ENCODE results near the gene PHACTR3.
"Not testable (repeated sequence)": the region's sequence is repeated elsewhere in the genome, so short reads cannot be mapped to it uniquely, and the experiment has no call there.

The PHACTR3 gene

GRCh38 chr20:59603781-59604541, at the start of gene PHACTR3:
TSS of gene PHACTR3 (plus strand) at chr20:59604540. CDS start at chr20:59605015, 475 bp downstream.
- no peak for DNase-seq (ENCODE audit: low read depth in 1 of 2, low spot score in 1 of 2)

DNA sequence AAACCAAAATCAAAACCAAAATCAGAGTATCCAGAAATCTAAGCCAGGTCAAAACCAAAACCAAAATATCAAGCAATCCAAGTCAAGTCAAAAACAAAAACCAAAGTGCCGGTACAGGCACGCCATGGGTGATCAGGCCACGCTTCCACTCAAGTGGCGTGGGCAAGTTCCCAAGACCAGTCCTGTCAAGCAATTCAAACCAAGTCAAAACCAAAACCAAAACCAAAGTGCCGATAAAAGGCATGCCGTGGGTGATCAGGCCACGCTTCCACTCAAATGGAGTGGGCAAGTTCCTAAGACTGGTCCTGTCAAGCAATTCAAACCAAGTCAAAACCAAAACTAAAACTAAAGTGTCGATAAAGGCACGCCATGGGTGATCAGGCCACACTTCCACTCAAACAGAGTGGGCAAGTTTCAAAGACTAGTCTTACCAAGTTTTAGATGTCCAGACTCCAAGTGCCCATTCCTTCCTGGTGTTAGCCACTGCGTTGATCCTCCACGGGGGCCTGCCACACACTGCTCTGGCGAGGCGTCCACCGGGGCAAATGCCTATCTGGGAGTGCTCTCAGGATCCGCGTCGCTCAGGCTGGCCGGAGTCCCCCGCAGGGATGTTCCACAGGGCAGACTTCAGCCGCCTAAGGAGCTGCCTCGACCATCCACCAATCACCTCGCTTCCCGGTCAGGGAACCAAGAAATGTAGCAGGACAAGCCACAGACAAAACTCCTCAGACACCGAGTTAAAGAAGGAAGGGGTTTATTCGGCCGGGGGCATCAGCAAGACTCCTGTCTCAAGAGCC, 46.4 kb upstream of the PHACTR3 start:
- DNase-seq (ENCODE audit: low read depth in 1 of 2, low spot score in 1 of 2): not testable (repeated sequence)

DNA sequence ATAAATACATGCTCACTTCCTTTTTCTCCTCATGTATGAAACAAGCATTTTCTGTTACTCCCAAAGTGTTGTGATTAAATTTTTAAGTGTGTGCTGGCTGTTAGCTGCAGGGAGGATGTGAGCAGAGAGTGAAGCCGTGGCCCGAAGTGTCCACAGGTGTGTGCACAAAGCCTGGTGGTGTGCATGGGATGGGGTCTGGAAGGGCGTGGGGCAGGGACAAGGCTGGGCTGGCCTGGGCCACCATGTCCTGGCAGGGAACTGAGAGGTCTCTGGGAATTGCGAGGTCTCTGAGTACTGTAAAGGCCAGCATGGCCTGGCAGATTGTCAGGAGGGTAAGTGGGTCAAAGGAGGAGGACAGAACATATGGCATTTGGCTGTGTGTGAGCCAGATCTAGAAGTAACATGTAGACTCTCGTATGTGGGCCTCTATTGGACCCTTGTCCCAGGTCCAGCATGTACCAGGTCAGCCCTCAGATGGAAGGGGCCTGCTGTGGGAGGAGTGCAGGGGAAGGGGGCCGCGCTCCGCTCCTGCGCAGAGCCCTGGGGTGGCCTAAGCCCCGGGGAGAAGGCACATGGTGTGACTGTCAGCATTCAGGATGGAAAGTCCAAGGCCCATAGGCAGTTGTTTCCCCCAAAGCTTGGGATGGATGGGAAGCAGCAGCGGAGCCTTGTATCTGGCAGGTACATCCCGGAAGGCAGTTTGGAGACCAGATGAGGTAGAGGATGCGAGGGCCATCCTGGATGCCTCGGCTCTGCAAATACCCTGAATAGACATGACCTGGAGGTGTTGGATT, 45.1 kb upstream of the PHACTR3 start:
- no peak for DNase-seq (ENCODE audit: low read depth in 1 of 2, low spot score in 1 of 2)

GRCh38 chr20:59559863-59560262, 44.5 kb upstream of the PHACTR3 start:
- no peak for DNase-seq (ENCODE audit: low read depth in 1 of 2, low spot score in 1 of 2)

DNA sequence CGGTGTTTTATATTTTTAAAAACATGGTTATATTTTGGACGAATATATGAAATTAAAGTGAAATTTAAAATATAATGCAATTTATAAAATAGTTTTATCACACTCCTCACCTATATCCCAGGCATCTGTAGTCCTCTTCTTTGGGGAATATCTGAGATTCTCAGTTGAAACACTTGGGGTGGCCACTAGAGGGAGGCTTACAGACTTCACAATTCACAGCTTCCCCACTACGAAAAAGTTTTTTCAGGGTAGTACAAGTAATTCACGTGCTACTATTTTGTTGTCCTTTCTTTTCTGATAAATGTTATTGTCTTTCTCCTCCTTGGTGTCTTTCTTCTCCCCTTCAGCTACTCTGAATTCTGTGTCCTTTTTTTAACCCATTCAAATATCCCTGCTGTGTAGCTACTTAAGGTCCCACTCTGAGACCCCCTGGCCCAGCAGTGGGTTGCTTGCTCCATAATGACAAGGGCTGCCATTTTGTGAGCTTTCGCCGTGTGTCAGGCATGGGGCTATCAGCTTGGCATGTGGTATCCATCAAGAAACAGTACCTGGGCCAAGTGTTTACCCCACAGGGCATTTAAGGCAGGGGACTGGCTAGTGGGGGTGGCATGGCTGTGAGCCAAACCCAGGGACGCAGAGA, 43.6 kb upstream of the PHACTR3 start:
- no peak for DNase-seq (ENCODE audit: low read depth in 1 of 2, low spot score in 1 of 2)

DNA sequence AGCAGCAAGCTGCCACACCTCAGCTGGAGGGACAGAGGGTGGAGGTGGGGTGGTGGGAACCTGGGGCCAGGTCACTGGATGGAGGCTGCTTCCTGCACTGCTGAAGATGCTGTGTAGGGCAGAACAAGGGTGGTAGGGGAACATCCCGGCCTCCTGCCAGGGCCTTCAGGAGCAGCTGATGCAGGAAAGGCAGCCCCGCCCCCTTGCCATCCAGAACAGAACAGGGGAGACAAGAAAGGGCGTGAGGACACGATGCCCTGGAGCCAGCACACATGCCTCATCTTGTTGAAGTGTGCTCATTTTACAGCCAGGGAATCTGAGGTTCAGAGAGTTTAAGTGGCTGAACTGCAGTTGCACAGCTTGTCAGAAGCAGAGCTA, 43.1 kb upstream of the PHACTR3 start:
- DNase-seq (ENCODE audit: low read depth in 1 of 2, low spot score in 1 of 2): no peak

GRCh38 chr20:59561614-59562277, 42.6 kb upstream of the PHACTR3 start:
- no peak for DNase-seq (ENCODE audit: low read depth in 1 of 2, low spot score in 1 of 2)

DNA sequence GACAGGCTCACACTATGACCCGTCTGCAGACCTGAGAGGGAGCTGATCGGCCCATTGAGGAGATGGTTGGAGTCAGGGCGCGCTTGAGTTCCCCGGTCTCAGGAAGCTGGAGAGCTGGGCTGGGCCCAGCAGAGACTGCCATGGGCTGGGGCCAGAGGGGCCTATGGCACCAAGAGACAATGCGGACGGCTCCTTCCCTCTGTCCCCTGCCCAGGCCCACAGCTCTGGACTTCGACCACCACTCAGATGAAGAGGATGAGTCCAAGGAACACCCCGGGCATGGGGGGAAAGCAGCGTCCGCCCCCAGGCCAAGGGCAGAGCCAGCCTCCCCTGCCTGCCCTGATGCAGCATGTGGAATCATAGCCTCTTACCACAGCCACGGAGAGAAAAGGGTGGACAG, 40.2 kb upstream of the PHACTR3 start:
- no peak for DNase-seq (ENCODE audit: low read depth in 1 of 2, low spot score in 1 of 2)

DNA sequence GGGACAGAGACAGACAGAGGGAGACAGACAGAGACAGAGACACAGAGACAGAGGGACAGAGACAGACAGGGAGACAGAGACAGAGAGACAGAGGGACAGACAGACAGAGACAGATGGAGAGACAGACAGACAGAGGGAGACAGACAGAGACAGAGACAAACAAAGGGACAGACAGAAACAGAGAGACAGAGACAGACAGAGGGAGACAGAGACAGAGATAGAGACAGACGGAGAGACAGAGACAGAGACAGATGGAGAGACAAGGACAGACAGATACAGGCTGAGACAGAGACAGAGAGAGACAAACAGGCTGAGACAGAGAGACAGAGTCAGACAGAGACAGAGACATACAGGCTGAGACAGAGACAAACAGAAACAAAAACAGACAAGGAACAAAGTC, 39.4 kb upstream of the PHACTR3 start:
- no peak for DNase-seq (ENCODE audit: low read depth in 1 of 2, low spot score in 1 of 2)

- DNase-seq (ENCODE audit: low read depth in 1 of 2, low spot score in 1 of 2): no peak
Observed at GRCh38 chr20:59565768-59566461, 38.4 kb upstream of the PHACTR3 start.

DNA sequence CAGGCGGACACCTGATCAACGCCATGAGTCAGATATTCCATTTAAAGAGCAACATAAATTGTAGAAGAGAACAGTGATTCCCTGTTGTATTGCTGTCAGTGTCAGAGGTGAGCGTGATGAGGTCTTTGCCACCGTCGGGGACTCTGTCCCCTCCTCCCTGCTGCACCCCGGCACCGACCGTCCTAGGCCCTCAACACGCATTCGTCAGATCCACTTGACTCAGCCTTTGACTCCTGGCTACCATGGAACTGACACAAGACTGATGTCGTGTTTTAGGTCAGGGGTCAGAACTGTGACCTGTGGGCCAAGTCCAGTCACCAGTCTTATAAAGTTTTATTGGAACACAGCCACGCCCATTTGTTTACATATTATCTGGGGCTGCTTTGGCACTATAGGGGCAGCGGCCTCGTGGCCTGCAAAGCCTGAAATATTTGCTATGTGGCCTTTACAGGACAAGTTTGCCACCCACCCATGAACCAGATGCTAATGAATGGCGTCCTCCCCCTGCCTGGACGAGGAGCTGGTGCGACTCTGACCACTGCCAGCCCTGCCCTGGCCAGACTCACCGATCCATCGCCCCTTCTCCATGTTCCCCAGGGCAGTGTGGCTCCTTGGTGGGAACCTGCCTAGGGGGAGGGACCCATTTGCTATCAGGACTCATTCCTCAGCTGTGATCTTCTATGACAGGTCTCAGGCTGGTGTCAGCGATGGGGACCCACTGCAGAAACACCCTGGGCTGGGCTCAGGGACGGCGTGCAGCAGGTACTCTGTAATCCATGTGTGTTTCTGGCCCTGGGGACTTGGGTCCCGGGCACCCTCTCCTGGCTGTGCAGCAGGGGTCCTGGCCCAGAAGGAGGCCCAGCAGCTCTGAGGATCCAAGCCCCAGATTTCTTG, 37.5 kb upstream of the PHACTR3 start:
- no peak for DNase-seq (ENCODE audit: low read depth in 1 of 2, low spot score in 1 of 2)

- no peak for DNase-seq (ENCODE audit: low read depth in 1 of 2, low spot score in 1 of 2)
Observed at GRCh38 chr20:59567585-59568508, 36.5 kb upstream of the PHACTR3 start.

GRCh38 chr20:59568509-59569024, 35.8 kb upstream of the PHACTR3 start:
- no peak for DNase-seq (ENCODE audit: low read depth in 1 of 2, low spot score in 1 of 2)

DNA sequence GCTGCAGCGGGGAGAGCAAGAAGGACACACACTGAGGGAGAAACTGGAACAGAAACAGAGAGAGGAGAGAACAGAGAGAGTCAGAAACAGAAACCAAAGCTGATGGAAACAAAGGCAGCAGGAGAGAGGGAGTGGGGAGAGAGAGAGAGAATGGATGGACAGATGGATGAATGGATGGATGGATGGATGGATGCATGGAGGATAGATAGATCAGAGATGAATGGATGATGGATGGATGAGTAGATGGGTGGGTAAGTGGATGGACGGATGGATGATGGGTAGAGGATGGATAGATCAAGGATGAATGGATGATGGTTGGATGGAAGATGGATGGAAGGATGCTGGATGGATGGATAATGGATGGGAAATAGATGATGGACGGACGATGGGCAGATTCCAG, 35.0 kb upstream of the PHACTR3 start:
- DNase-seq (ENCODE audit: low read depth in 1 of 2, low spot score in 1 of 2): no peak

DNA sequence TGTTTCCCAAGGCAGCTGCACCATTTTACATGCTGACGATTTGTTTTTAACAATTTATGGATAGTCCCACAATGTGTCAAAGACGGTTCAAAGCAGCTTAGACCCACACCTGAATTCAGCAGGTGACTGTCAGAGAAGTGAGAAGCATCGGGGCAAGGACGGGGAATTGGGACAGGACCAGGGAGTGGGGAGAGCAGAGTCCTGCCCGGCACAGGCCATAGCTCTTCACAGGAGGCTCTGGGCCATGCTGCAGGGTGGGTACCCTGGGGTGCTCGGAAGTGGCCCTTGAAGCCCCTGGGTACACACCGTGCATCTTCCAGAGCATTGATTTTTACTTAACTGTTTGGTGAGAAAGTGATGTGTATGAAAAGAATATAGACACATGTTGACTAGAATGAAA, 33.2 kb upstream of the PHACTR3 start:
- no peak for DNase-seq (ENCODE audit: low read depth in 1 of 2, low spot score in 1 of 2)

DNA sequence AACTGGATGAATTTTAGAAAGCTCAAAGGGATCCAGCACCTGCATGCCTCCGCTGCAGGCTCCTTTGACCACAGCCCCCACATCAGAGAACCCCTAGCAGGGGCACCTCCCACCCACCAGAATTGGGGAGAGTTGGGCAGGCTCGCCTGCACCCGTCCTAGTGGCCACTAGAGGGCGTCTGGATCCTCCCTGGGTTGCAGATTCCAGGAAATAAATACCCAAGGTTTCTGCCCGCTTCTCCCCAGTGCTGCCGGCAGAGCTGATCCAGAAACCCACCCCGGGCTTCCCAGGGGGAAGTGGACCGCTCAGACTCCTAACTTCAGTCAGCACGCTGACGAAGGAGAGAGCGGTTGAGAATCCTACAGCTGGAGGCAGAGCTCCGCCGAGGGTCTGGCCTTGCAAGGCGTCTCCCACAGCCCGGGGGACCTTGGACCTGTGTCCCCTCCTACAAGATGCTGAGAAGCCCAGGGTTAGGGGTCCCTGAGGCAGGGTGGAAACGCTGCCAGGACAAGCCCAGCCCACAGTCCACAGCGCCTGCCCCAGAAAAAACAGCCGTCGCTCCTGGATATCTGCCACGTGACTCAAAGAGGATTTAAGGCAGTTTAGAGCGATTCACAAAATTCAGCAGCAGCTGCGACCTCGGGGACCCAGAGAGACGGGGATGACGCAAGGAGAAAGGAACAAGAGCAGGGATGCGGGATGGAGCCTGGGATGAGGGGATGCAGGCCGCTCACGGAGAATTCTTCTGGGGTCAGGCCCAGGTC, 32.6 kb upstream of the PHACTR3 start:
- DNase-seq (ENCODE audit: low read depth in 1 of 2, low spot score in 1 of 2): peak; percentile 22 to 25

GRCh38 chr20:59572515-59572914, 31.8 kb upstream of the PHACTR3 start:
- no peak for DNase-seq (ENCODE audit: low read depth in 1 of 2, low spot score in 1 of 2)
